Peyer's patch (tissue), 4 donors: Measurements from ENCODE around the gene INPP4A. TPM values are rescaled to one million over a fixed set of nuclear protein-coding genes. Genes with fewer than 3 reads are reported as not detected.

Experiments used
- DNase-seq, 3 donors: peaks; one replicate each; pipeline ENCODE4 v3.0.0-alpha.2; 2017 to 2019
- H3K27ac ChIP-seq, 4 donors: fragments of 200-600 bp; sonication (generic); one replicate each; pipeline ENCODE4 v1.5.1; 2016 to 2019
- H3K27me3 ChIP-seq, 2 donors: fragments of 200-600 bp; sonication (generic); one replicate each; pipeline ENCODE4 v1.5.1; 2019
- H3K36me3 ChIP-seq, 3 donors: fragments of 200-600 bp; sonication (generic); one replicate each; pipeline ENCODE4 v1.5.1; 2016 to 2019
- H3K4me1 ChIP-seq, 4 donors: fragments of 200-600 bp; sonication (generic); one replicate each; pipeline ENCODE4 v1.5.1; 2016 to 2019
- H3K4me3 ChIP-seq, 4 donors: fragments of 200-600 bp; sonication (generic); 1 replicate in 3 of 4; 2 replicates in 1 of 4; pipeline ENCODE4 v1.5.1; 2016 to 2019; ENCODE audit warnings: mild to moderate bottlenecking in 1 of 4
- H3K9me3 ChIP-seq, 4 donors: fragments of 200-600 bp; sonication (generic); one replicate each; pipeline ENCODE4 v1.5.1; 2016 to 2019; ENCODE audit warnings: mild to moderate bottlenecking in 1 of 4
- POLR2A ChIP-seq, 2 donors: fragments of 450-650 bp; IDR thresholded peaks; one replicate each; pipeline ENCODE4 v1.5.1; 2017; ENCODE audit warnings: antibody characterized with exemption in 2 of 2, mild to moderate bottlenecking in 2 of 2, moderate library complexity in 2 of 2
- total RNA-seq, 4 donors: library from RNA; depleted of rRNA; stranded (reverse); fragments of >200 nt; gene quantifications; one replicate each; pipeline ENCODE4 v1.1.0, GENCODE V29; 2016
- TF ChIP-seq, protein P1 (sequence below), 6 experiments: fragments of 450-650 bp in 4 of 6; fragments of 200-600 bp in 2 of 6; sonication (generic) in 1 of 6; IDR thresholded peaks; one replicate each; pipeline ENCODE4 v1.5.1; 2017 to 2019; ENCODE audit warnings: antibody characterized with exemption in 6 of 6, mild to moderate bottlenecking in 3 of 6, moderate library complexity in 1 of 6

Gene INPP4A
- total RNA-seq, 4 donors from 2014 or later: 15.6 to 78.4 (median 27.4) TPM

DNA sequence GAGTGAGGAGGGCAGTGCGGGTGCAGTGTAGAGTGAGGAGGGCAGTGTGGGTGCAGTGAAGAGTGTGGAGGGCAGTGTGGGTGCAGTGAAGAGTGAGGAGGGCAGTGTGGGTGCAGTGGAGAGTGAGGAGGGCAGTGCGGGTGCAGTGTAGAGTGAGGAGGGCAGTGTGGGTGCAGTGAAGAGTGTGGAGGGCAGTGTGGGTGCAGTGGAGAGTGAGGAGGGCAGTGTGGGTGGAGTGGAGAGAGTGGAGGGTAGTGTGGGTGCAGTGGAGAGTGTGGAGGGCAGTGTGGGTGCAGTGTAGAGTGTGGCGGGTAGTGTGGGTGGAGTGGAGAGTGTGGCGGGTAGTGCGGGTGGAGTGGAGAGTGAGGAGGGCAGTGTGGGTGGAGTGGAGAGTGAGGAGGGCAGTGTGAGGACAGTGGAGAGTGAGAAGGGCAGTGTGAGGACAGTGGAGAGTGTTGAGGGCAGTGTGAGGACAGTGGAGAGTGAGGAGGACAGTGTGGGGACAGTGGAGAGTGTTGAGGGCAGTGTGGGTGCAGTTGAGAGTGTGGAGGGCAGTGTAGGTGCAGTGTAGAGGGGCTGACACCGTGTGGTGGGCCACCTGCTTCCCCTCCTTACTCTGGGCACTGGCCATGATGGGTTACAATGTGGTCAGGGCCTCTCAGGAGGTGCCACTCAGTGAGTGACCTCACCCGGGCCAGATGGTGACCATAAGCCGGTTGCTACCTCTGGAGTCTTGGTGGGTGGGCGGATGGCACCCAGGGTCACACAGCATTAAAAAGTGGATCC, 28.5 kb downstream of the INPP4A start:
- Histone ChIP-seq H3K27me3 (no peaks in the 10 kb centered on the region), H3K4me1 (peaks cover 0 to 74% (median 12%) of the 10 kb centered on the region in 4 donors), H3K9me3 (no peaks in the 10 kb centered on the region), H3K36me3 (no peaks in the 10 kb centered on the region), H3K27ac (peak overlapping the region in 2 of 4 donors; percentile 11 to 64), H3K4me3 (no peak overlapping the region)
- TF ChIP-seq, protein P1, sequence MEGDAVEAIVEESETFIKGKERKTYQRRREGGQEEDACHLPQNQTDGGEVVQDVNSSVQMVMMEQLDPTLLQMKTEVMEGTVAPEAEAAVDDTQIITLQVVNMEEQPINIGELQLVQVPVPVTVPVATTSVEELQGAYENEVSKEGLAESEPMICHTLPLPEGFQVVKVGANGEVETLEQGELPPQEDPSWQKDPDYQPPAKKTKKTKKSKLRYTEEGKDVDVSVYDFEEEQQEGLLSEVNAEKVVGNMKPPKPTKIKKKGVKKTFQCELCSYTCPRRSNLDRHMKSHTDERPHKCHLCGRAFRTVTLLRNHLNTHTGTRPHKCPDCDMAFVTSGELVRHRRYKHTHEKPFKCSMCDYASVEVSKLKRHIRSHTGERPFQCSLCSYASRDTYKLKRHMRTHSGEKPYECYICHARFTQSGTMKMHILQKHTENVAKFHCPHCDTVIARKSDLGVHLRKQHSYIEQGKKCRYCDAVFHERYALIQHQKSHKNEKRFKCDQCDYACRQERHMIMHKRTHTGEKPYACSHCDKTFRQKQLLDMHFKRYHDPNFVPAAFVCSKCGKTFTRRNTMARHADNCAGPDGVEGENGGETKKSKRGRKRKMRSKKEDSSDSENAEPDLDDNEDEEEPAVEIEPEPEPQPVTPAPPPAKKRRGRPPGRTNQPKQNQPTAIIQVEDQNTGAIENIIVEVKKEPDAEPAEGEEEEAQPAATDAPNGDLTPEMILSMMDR (IDR thresholded peaks at IDR 0.05): no peak
- TF ChIP-seq POLR2A (IDR thresholded peaks at IDR 0.05): no peak
- peak in 1 of 3 donors; percentile 40 for DNase-seq

DNA sequence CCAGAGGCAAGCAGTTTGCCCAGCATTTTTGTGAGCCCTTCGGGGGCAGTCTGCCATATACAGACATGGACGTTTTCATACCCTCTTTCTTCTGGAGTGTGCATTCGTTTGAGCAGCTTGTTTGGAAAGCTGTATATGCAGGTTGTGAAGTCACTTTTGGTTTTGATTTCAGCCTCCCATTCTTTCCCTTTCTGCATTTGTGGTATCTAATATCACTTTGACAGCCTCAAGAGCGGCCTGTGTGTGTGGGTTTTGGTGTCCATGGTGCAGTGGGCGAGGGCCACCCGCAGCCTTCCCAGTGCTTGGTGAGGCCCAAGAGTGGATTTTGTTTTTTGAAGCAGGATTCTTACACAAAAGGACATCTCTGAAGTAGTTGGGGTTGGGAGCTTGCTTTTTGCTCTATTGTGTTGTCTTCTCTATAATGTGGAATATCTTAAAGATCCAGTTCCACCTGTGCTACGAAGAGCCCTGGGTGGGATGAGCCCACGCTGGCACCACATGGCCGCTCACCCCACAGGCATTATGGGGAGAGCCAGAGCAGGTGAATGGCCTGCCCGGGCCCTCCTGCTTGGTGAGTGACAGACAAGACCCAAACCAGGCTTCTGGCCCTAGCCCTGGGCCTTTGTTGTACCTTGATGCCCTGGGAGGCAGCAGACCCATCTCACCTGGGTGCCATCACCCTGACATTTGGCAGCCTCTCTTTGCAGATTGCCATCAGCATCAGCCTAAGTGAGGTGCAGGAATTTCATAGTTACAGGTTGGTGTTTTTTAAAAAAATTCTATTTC, 29.5 kb downstream of the INPP4A start:
- no peak overlapping the region for H3K4me3 ChIP-seq
- H3K9me3 ChIP-seq: no peaks in the 10 kb centered on the region
- no peaks in the 10 kb centered on the region for H3K36me3 ChIP-seq
- peak in 1 of 3 donors; percentile 43 for DNase-seq
- peak overlapping the region in 3 of 4 donors; percentile 11 to 64 (median 18) for H3K27ac ChIP-seq
- no peaks in the 10 kb centered on the region for H3K27me3 ChIP-seq
- H3K4me1 ChIP-seq: peaks cover 0 to 79% (median 13%) of the 10 kb centered on the region in 4 donors
- no peak for TF ChIP-seq POLR2A (IDR thresholded peaks at IDR 0.05)
- TF ChIP-seq, protein P1 (IDR thresholded peaks at IDR 0.05): no peak

DNA sequence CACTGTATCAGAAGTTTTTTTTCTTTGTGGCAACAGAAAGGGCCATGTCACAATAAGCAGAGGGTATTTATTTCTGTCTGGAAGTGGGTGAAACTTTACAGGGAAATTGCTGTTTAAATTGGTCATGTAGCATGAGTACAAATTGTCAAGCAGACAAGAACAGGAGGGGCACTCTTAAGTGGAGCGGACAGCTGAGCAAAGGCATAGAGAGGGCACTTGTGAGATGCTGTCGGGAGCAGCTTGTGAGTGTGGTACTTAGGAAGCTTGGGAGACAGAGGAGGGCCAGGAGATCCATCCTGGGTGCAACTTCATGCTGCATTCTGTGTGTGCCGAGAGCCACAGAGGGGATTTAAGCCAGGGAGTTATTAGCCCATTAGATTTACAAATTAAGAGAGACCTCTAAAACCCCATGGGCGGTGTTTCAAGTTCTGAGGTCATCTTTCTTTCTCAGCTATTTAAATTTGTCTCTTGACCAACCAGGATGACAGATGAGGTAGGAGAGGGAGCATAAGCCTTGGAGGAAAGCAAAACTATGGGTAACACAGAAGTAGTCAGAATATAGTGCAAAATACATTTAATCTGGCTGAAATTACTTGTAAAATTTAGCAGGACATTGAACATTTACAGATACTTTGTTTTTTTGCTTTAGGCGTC, 30.4 kb downstream of the INPP4A start:
- peak overlapping the region in 1 of 4 donors; percentile 19 for H3K27ac ChIP-seq
- TF ChIP-seq POLR2A (IDR thresholded peaks at IDR 0.05): no peak
- TF ChIP-seq, protein P1 (IDR thresholded peaks at IDR 0.05): no peak
- peak in 1 of 3 donors; percentile 14 for DNase-seq
- no peak overlapping the region for H3K4me3 ChIP-seq
- H3K27me3 ChIP-seq: no peaks in the 10 kb centered on the region
- H3K4me1 ChIP-seq: peaks cover 0 to 87% (median 19%) of the 10 kb centered on the region in 4 donors
- no peaks in the 10 kb centered on the region for H3K36me3 ChIP-seq
- no peaks in the 10 kb centered on the region for H3K9me3 ChIP-seq

DNA sequence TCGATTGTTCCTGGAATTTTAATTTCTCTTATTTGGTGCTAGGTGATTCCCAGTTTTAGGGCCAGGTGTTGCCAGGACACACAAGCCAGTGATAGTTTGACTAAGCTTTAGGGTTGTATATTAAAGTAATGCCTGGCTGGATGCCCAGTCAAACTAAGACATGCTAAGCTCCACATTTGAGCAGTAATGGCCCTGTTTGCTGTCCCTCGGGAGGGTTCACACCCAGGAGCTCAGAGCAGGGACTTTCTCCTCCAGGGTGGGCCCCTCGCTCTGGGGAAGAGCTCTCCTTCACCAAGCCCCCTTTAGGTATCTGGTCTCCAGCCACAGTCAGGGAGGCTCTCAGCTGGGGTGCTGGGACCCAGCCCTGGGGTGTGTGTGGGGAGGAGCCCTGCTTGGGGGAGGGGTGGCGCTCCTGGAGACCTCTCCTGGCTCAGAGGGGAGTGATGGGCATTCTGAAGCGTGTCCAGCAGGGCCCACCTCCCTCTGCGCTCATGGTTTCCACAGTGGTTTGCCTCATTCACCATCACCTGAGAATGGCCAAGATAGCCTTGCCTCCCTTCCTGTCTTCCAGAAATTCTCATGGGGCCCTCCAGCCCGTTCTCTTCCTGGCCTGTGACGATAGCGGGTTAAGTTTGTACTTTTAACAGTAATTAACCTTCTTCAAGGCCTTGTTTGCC, 31.7 kb downstream of the INPP4A start:
- Histone ChIP-seq H3K4me1 (peaks cover 0 to 85% (median 16%) of the 10 kb centered on the region in 4 donors), H3K36me3 (no peaks in the 10 kb centered on the region), H3K27me3 (no peaks in the 10 kb centered on the region), H3K4me3 (no peak overlapping the region), H3K9me3 (no peaks in the 10 kb centered on the region), H3K27ac (no peak overlapping the region)
- TF ChIP-seq, protein P1 (IDR thresholded peaks at IDR 0.05): no peak
- no peak for TF ChIP-seq POLR2A (IDR thresholded peaks at IDR 0.05)
- peak in 1 of 3 donors; percentile 46 for DNase-seq

DNA sequence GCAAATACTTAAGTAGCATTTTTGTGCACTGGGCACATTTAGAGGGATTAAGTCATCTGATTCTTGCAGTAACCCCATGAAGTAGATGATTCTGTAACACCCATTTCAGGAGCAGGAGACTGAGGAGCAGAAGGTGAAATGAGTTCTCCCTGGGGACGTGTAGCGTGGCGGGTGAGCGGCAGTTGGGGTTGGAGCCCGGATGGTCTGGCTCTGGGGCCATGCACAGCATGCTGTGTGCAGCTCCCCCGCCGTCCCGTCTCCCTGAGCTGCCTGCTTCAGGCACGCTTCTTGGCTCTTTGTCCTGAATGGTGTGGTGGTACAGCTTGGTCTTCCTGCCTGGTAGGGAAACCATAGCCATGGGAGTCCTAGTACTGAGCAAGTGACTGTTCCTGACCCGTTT, 32.4 kb downstream of the INPP4A start:
- Histone ChIP-seq H3K9me3 (no peaks in the 10 kb centered on the region), H3K27me3 (no peaks in the 10 kb centered on the region), H3K4me3 (no peak overlapping the region), H3K4me1 (peaks cover 0 to 78% (median 14%) of the 10 kb centered on the region in 4 donors), H3K36me3 (no peaks in the 10 kb centered on the region), H3K27ac (no peak overlapping the region)
- TF ChIP-seq POLR2A (IDR thresholded peaks at IDR 0.05): no peak
- TF ChIP-seq, protein P1 (IDR thresholded peaks at IDR 0.05): no peak
- peak in 1 of 3 donors; percentile 27 for DNase-seq
